Testis (tissue), 2 donors: ENCODE data around the gene MBNL2.

Experiments
- CTCF ChIP-seq, 3 experiments: fragments of 450-650 bp in 2 of 3; fragments of 200-600 bp in 1 of 3; sonication (generic) in 1 of 3; IDR thresholded peaks; one replicate each; pipeline ENCODE4 v1.5.1; 2016 to 2019; ENCODE audit warnings: antibody characterized with exemption in 3 of 3, mild to moderate bottlenecking in 2 of 3, moderate library complexity in 1 of 3
- POLR2A ChIP-seq: fragments of 450-650 bp; IDR thresholded peaks from one replicate; pipeline ENCODE4 v1.6.1; 2017; ENCODE audit warnings: antibody characterized with exemption, mild to moderate bottlenecking, moderate library complexity

GRCh38 chr13:97435794-97436193, 213.7 kb downstream of the MBNL2 start:
- TF ChIP-seq POLR2A (no peak), CTCF (IDR thresholded peaks at IDR 0.05) (no peak)
